EH (cell line): ENCODE measurements around the gene CACNA1I.

Experiments
- DNase-seq: peaks from one replicate; pipeline ENCODE4 v3.0.0-alpha.2; 2015; ENCODE audit warnings: low read depth

The CACNA1I gene

DNA sequence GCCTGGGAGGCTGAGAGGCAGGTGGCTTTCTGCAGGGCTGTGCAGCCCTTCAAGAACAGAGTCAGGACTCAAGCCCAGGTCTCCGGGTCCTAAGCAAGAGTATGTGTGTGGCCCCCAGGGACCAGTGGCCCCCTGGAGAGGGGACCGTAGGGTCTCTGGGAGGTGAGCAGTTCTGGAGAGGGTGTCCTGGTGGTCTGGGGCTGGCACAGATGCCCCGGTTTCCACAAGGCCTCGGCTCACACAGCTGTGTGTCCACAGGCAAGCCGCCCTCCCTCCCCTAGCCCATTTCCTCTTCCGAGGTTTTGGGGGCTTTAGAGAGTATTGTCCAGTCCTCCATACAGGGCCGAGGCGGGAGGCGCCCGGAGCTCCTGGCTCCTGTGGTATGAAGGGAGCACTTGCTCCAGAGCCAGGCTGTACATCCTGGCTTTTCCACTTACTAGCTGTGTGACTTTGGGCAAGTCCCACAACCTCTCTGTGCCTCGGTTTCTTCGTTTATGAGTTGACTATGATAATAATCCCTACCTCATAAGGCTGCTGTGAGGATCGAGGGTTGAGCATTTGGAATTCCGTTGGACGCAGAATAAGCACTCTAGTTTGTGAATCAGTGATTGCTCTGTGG is 34.6 kb upstream of the CACNA1I start:
- DNase-seq = no peak

DNA sequence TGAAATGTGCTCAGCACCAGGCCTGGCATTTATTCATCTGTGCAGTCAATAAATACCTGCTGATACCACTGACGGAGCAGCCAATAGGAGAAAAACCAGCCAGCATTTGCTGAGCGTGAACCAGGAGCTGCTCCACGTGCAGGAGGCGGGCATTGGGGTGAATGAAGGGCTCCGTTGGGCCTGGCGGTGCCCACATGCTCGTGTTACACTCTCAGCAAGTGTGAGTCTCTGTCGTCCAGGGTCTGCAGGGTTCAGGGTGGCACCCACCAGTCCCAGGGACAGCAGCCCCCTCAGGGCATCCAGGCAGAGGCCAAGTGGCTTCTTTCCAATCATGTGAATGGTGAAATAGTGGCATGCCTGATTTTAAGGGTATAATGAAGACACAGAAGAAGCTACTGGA is 33.8 kb upstream of the CACNA1I start:
- no peak for DNase-seq

DNA sequence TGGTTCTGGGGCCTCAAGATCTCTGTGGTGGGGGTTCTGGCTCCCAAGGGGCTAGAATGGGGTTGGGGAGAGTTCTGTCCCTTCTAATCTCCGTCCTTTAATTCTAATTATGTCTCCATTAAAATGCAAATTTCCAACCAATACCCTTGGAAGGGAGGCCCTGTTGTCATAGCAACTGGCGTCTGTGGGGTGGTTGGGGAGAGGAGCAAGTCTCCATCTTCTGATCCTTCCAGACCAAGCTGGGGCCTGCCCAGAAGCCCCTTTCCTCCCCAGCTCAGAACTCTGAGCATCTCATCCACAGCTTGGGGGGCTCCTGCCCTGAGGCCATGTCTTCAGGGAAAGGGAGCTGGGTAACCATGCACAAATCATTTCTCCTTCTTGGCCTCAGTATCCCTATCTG is 32.6 kb upstream of the CACNA1I start:
- DNase-seq = no peak

DNA sequence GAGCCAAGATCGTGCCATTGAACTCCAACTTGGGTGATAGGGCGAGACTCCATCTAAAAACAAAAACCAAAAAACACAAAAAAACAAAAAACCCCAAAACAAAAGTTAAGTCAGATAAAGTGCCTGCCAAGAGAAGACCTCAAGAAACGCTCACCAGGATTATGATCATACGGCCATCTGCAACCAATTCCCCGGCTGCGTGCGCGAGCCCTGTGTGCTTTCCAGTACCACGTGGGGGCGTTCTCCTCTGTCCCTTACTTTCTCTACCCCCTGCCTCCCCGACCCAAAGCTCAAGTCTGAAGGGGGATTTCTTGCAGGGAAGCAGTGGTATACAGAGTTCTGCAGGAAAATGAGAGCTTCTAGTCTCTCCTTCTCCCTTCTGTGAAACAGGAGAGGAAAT is 27.5 kb upstream of the CACNA1I start:
- peak; percentile 43 for DNase-seq

DNA sequence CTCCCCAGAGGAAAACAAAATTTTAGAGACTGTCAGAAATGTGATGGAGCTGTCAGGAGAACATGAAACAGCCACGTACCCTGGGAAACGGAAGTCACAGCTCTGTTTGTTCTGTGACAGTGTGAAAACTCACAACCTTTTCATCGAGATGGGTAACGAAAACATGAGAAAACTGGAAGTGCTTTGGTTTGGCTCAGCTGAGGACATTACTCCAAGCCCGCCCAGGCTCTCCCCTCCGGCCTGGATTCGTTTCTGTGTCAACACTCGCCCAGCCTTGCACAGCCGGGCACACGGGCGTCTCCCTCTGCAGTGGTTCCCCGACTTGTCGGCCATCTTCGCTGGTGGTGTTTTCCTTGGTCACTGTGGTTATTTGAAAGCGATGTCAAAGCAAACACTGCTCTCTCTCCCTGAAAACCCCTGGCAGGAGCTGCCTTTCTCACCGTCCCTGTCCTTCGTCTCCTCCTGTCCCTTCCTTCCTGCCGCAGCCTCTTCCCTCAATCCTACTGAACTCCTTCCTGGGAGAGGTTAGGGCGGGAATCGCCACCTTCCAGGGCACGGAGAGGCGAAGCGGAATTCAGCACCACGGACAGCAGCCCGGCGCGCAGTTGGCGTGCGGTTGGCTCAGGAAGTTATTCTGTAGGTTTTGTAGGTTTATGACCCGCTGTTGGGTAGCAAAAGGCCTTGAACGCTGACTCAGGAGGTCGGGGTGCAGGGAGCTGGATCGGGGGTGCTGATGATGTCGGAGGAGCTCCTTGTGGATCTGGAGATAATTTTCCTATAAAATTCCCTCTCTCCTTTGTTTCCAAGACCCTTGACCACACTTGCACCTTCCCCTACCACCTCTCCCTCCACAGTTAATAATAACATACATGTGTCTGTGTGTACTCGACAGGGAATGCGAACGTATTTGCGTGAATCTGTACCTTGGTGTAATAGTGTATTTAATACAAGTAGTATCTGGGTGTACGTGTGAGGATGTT is 24.9 kb upstream of the CACNA1I start:
- peak; percentile 22 for DNase-seq

DNA sequence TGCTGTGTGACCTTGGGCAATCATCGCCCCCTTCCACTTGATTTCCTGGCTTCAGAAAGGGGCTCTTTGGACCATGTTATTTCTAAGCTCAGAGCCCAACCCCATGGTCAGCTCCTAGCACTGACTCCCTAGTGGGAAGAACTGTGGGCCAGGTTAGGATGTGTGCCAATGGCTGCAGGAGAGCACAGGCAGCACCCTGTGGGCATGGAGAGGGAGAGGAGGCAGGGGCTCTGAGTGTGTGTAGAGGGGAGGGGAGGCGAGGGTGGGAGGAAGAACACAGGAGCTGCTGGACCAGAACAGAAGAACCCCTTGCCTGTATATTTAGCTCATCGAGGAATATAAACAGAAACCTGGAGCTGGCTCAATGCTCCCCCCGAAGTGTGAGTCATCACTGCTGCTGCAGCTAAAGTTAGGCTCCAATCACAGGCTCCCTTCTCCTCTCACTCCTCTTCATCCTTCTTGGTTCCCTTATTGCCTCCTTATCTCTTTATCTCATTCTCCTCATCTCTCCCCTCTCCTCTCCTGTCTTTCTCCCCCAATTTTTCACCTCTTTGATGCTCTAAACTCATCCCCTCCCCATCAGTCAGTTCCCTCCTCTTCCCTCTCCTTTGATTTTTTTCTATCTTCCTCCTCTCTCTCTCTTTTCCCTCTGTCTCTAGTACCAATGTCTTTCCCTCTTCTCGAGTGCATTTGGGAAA is 23.5 kb upstream of the CACNA1I start:
- peak; percentile 72 for DNase-seq

DNA sequence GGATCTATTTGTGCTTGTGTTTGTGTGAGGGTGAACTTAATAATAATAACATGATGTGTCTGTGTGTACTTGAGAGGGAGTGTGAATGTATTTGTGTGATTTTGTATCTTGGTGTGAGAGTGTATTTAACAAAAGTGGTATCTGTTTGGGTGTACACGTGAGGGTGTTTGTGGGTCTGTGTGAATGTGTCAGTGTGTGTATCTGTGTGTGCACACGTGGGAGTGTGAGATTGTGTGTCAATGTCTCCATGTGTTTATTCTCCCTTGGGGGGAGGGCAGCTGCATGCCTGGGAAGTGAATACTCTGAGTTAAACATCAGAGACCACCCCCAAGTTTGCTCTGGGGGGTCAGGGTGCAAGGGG is 23.0 kb upstream of the CACNA1I start:
- DNase-seq = no peak

DNA sequence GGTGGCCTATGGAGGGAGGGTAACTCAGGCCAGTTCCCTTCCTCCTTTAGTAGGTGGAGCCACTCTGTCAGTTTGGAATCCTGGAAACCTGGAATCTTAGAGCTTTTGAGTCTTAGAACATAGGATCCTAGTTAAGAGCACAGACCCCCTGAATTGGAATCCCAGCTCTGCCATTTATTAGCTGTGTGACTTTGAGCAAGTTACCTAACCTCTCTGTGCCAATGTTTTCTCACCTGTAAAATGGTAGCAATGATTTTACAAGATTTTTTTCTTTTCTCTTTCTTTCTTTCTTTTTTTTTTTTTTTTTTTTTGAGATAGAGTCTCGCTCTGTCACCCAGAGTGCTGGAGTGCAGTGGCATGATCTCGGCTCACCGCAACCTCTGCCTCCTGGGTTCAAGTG is 17.1 kb upstream of the CACNA1I start:
- DNase-seq = no peak

DNA sequence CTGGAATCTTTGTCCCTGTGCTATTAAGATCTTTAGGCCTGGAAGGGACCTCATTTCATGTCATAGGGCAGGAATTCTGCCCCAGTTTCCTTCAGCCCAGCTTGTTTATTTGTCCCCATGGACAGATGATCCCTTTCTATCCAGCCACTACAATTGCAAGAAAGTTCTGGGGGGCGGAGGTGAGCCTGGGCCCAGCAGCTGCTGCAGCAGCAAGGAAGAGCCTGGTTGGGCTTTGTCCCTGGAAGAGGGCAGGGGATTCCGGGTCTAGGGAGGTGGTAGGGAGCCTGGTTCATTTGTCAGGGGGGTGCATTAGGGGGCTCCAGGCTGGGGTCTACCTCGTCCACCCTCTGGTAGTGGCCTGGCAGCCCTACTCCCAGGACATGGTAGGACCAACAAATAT is 16.4 kb upstream of the CACNA1I start:
- DNase-seq = no peak

DNA sequence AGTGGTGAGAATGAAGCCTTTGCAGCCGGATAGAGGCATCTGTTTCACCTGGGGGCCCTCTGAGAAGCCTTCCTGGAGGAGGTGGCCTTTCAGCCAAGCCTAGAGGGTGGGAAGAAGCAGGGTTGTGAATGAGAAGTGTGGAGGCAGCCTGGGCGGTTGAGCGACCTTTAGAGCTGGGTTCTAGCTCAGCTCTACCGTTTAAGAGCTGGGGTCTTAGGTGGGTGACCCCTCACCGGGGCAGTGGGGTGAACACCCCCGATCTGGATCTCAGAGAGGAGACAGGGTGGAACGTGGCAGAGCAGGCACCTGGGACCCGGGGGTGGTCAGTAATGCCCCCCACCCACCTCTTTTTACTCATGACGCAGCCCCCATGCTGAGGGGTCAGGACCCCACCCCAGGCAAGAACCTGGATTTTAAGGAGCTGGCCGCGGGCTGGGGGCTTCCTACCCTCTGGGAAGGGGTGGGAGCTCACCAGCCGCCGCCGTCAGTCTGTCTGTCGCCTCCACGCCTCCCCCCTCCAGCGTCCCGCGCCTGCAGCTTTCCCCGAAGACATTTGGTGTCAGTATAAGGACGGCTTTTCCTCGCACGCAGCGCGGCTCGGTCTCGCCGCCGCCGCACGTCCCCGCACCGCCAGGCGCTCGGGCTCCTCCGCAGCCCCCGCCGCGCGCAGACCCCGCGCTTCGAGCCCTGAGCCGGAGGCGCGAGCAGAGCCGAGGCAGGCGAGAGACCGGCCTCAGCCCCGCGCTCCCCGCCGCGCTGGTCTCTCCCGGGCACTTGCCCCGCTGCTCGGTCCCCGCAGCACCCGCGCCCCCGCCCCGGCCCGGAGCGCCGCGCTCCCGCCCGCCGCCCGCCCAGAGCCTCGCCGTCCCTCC is 13.3 kb upstream of the CACNA1I start:
- DNase-seq = peak; percentile 31

DNA sequence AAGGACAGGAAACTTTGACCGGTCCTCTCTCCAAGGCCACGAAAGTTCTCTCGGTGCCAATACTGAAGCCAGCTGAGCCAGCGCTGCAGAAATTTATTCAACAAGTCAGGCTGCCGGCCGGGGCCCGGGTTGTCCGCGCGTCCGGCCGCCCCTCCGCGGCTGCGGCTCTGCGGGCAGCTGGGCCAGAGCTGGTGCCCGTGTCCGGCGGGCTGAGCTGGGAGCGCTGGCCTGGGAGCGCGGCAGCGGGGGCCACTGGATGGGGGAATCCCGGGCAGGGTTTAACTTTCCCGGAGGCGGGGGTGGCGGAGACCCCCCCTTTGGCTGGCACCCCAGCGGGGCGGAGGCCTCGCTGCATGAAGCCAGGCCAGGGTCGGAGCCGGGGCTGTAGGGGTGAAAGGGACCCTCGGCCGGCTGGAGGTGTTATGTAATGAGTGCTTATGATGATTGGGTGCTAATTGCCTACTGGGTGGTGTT is 12.3 kb upstream of the CACNA1I start:
- DNase-seq = no peak

DNA sequence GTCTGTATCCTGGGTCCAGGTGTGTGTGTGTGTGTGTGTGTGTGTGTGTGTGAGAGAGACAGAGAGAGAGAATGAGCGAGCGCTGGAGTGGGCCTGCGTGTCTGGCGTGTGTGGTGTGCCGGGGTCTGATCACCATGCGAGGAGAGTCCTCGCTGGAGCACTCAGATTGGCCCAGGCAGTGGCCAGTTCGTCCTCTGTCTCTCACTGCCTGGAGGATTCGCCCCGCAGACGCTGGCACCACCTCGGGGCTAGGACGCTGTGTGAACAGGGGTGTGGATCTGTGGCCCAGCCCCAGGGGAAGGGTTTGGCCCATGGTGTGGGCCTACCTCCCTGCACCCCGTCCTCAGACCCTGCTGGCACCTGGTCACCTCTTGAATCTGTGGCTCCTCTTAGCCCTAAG is 11.6 kb upstream of the CACNA1I start:
- DNase-seq = no peak

DNA sequence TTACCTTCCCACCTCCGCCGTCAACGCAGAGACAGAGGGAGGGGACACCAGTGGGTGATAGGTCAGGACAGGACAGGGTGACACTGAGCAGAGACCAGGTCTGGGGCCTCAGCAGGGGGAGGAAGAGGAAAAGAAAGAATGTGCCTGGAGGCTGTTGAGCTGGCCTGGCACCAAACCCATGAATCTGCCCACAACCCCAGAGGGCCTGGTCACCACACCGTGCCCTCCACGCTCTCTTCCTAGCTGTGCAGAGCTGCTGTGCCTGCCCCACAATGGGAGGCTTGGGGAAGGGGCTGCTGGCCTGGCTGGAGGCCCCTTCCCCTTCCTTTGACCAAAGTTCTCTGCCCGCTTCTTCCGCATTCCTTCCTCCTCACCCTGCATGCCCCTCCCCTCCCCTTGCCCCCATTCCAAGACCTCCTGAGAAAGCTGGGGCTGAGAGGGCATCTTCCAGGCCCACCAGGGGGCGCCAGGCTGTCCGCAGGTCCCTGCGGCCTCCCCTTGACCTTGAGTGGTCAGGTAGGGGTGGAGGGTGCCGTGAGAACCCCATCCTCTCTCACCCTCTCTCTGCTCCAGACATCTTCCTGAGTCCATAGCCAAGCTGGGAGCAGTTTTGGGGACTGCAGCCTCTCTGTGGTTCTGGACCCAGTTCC is 11.0 kb upstream of the CACNA1I start:
- DNase-seq = peak; percentile 50

DNA sequence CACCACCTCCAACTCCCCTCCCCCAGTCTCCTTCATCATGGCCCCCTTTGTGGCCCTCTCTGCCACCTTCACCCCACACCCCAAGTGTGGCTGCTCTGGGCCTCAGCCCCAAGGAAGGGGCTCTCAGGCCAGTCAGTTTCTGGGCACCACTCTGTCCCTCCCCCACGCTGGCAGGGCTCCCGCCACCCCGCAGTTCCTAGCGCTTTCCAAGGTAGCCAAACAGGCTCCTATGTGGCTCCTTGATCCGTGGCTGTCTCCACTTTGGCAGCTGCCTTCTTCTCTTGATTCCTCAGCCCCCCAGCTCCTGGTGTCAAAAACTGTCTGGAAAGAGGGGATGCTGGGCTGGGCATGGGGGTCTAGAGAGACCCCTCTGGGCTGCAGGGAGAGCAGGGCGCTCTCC is 10.4 kb upstream of the CACNA1I start:
- DNase-seq = no peak

DNA sequence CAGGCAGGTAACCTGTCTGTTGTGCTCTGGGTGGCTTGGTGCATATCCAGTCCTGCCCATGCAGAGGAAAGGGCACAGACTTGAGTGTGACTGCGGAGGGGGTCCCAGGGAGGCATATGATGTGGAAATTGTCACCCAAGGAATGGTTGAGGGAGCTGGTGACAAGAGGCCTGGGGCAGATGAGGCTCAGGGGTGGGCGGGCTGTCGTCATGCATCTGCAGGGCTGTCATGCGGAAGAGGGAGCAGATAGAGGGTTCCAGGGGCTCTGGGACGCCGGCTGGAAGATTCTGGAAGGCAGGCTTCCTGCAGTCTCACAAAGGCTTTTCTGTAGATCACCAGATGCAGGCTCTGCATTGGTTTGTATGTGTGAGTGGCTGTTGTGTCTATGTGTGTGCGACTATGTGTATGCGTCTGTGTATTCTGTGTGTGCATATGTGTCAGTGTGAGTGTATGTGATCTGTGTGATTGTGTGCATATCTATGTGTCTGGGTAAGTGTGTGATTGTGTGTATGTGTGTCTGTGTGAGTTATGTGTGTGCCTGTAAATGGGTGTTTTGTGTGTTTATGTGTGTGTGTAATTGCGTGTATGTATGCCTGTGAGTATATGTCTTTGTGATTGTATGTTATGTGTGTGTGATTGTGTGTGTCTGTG is 7.6 kb upstream of the CACNA1I start:
- no peak for DNase-seq

DNA sequence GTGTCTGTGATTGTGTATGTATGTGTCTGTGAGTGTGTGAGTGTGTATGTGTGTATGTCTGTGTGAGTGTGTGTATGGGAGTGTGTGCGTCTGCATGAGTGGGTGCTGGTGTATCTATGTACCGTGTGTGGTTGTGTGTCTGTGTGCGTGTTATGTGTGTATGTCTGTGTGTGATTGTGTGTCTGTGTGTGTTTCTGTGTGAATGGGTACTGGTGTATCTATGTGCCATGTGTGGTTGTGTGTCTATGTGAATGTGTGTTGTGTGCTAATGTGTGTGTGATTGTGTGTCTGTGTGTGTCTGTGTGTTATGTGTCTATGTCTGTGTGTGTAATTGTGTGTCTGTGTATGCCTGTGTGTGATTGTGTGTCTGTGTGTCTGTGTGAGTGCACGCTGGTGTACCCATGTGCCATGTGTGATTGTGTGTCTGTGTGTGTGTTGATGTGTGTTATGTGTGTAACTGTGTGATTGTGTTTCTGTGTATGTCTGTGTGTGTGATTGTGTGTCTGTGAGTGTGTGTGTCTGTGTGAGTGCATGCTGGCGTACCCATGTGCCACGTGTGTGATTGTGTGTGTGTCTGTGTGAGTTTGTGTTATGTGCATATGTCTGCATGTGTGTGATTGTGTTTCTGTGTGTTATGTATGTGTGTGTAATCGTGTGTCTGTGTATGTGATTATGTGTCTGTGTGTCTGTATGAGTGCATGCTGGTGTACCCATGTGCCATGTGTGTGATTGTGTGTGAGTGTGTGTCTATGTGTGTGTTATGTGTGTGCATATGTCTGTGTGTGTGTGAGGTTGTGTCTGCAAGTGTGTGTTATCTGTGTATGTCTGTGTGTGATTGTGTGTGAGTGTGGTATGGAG is 6.8 kb upstream of the CACNA1I start:
- DNase-seq = no peak

DNA sequence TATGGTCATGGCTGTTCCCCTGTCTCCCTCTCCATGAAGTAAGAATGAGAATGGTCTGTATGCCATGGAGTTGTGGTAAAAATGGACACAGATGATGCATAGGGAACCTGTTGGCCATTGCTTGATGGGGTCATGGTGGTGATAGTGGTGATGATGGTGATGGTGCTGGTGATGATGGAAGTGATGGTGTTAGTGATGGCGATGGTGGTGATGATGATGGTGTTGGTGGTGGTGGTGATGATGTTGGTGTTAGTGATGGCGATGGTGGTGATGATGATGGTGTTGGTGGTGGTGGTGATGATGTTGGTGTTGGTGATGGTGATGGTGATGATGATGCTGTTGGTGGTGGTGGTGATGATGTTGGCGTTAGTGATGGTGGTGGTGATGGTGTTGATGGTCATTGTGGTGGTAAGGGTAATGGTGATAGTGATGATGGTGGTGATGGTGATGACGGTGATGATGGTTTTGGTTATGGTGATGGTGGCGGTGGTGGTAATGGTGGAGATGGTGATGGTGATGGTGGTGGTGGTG is 5.1 kb upstream of the CACNA1I start:
- no peak for DNase-seq

DNA sequence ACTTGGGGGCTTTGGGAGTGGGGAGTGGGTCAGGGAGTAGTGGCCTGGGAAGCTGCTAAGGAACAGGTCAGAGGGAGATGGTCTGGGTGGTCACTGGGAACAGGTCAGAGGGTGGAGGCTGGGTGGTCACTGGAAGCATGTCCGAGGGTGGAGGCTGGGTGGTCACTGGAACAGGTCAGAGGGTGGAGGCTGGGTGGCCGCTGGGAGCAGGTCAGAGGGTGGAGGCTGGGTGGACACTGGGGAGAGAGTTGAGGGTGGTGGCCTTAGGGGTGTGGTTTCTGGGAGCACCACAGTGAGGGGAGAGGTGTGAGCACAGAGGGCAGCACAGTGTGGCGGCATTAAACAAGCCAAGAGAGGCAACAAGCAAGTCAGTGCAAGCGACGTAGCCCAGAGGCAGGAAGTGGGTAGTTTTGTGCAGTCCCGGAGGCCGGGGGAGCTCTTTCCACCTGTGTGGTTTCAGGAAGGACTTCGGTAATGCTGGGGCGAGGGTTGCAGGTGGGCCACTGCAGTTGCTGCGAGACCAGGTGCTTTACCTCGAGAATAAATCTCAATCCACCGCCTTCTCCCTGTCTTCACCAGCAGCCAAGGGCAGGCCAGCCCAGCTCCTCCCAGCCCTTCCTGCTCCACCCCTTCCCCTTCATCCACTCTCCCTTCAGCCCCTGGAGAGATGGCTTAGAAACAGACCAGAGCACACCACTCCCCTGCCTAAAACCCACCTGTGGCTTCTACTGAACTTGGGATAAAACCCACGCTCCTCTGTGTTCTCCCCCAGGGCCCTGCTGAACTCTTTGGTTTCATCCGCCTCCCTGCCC is 3.2 kb upstream of the CACNA1I start:
- DNase-seq = no peak
